A549 (cell line): ENCODE measurements around the gene GABRA4.

Source experiments
- KDM1A ChIP-seq: fragments of 200-600 bp; sonication (generic); IDR thresholded peaks from 2 replicates; pipeline ENCODE4 v1.6.1; 2016; ENCODE audit warnings: low read depth, mild to moderate bottlenecking
- RAD21 ChIP-seq, 2 experiments: fragments of >200 bp in 1 of 2; sonication (Bioruptor Twin) in 1 of 2; formaldehyde crosslinking in 1 of 2; IDR thresholded peaks in 1 of 2; conservative IDR thresholded peaks in 1 of 2; 2 replicates in 1 of 2; 3 replicates in 1 of 2; pipeline ENCODE4 v1.6.1; 2012 to 2018; ENCODE audit warnings: inconsistent platforms in 1 of 2
- TF ChIP-seq, protein P1 (sequence below): fragments of >200 bp; sonication (Bioruptor Twin); formaldehyde crosslinking; IDR thresholded peaks from 3 replicates; pipeline ENCODE4 v1.5.1; 2016

DNA sequence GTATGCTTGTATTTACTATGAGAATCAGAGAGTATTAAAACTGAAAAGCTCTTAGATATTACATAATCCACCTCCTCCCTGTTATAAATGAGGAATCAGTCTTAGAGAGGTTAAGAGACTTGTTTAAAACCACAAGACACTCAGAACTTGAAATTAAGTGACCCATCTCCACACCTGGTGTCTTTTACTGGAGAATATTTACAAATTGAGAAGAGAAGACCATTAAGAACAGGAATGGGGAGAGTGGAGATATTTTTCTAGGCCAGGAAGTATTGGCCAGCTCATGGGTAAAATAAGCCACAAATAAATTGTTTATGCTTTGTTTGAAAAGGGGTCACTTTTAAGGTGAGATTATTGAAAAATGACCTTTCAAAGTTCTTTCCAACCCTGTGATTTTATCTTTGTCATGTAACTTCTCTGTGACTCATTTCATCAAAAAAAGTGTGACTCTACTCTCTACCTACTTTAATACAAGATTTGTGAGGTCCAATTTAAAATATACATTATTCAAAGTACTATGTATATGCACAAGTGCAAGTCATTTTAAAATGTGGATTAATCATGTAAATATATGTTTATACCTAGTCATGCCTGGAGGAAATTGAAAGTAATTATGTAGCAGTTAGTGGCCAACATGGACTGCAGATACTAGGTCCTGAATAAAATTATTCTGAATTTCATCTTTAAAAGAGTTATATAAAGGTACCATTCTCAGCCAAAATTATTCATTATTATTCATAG lies 68.4 kb downstream of the GABRA4 start:
- TF ChIP-seq KDM1A: no peak
- no peak for TF ChIP-seq RAD21 (conservative IDR thresholded peaks at IDR 0.05 in 1 of 2, IDR thresholded peaks at IDR 0.05 in 1 of 2)
- TF ChIP-seq, protein P1, sequence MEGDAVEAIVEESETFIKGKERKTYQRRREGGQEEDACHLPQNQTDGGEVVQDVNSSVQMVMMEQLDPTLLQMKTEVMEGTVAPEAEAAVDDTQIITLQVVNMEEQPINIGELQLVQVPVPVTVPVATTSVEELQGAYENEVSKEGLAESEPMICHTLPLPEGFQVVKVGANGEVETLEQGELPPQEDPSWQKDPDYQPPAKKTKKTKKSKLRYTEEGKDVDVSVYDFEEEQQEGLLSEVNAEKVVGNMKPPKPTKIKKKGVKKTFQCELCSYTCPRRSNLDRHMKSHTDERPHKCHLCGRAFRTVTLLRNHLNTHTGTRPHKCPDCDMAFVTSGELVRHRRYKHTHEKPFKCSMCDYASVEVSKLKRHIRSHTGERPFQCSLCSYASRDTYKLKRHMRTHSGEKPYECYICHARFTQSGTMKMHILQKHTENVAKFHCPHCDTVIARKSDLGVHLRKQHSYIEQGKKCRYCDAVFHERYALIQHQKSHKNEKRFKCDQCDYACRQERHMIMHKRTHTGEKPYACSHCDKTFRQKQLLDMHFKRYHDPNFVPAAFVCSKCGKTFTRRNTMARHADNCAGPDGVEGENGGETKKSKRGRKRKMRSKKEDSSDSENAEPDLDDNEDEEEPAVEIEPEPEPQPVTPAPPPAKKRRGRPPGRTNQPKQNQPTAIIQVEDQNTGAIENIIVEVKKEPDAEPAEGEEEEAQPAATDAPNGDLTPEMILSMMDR: no peak
